Posterior vena cava (tissue), 2 donors: ENCODE data around the gene PER1. TPM values are rescaled to one million over a fixed set of nuclear protein-coding genes. Genes with fewer than 3 reads are reported as not detected.

Experiments used
- DNase-seq: peaks from one replicate; pipeline ENCODE4 v3.0.0-alpha.2; 2020; ENCODE audit warnings: low spot score
- intact Hi-C, 2 donors: fragments of 100-400 bp; cut with DNase I; formaldehyde crosslinking; loops; one replicate each; pipeline versions ENCODE4 v1.14.1 to v1.14.2; 2022 to 2023
- total RNA-seq, 2 donors: library from RNA; stranded (reverse); fragmentation: NEBNext Ultra II Directional; extraction: Animal tissue kit (Norgen Biotek cat#: 25700); gene quantifications; one replicate each; pipeline ENCODE4 v1.2.1, GENCODE V29; 2021
- donor health status: DM: yes; HTN: yes; CAD: no.
- donor health status: DM: yes; HTN: yes; CAD: no.

PER1 gene
- total RNA-seq, 2 donors from 2014 or later = 203 to 206 TPM

DNA sequence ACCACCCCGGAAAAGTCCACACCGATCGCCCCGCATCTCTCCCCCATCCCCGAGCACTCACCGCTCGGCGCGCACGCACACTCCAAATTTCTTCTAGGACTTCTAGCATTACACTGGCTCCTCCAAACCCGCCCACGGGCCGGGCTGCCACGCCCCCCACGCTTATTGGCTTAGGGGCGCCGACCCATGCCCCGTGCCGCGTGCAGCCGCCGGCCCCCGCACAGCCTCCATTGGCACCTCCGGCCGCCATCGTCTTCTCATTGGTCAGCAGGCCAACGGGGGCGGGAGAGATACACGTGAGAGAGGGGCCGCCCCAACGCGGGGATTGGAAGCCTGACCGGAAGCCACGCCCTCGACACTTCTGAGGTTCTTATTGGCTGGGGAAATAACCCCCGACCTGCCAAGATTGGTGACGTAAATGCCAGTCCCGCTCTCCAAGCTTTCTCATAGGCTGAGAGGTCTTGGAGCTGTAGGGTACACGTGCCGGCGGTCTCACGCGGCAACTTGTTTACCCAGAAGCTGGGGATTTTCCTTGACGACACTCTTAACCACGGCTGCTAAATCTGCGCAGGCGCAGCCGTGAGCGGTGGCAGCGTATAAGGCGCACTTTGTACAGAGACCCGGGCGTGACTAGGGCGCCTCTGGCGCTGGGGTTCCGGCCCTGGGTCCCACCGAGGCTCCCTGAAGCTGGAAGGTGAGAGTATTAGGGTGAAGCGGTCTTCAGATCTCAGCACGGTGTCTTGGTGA lies 4.2 kb upstream of the PER1 start:
- intact Hi-C loops = no loop called here
- DNase-seq = peak; percentile 100

DNA sequence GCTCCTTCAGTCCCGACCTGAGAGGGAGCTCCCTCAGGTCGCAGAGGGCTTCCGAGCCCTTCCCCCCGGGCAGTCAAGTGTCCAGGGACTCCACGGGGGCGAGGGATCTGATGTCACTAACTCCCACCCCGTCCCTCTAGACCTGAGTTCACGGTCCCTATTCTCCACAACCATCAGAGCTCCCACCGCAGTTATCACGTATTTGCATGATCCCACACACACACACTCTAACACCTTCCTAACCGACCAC lies 3.7 kb upstream of the PER1 start:
- intact Hi-C loops = no loop called here
- DNase-seq = no peak

DNA sequence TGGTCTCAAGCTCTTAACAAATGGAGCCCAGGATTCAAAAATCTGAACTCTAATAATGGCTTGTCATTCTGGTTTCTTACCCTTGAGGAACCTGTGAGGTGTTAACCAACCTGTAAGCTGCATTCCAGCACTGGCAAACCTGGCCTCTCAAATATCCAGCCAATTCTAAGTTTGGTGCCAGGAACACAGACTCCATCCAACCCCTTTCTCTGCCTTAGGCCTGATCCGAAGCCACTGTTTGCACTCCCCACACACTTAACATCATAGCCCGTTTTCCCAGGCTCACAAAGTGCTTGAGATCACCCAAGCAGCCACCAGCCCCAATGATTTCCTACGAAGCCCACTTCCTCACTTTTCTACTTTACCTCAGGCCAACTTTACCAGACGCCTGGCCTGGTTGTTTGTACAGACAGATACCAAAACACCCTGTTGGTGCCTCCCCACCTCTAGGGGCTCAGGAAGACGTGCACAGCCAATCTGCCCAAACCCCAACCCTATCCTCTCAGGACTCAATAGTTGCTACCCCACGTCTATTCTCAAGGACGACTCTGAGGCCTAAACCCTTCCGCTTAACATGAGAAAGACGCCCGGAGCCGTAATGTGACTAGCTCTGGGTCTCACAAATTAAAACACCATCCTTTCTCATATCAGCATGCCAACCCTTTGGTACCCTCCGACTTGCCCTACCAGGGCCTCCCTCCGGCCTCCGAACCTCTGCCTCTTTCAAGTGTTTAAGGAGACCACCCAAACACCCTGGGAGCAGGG lies 3.2 kb upstream of the PER1 start:
- intact Hi-C loops = no loop called here
- DNase-seq = no peak

DNA sequence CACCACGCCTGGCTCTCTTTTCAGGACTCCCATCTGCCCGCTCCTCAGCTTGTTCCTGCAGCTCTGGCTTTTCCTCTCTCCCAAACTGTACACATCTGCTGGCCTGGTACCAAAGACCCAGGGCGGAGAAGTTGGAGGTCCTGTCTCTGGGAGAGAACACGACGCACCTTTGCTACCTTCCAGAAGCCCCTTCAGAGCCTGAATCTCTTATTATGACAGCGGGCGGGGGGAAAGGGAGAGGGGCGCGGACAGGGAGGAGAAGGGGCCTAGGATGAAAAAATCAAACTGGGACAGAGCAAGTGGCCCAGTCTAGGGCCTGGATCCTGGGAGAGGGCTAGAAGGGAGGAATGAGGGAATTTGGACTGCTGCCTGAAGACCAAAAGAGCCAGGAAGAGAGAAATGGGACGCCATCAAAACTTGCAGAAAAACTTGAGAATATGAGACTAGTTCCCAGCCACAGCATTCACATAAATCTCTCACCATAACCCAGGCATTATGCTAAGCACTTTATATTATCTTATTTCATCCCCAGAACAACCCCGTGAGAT lies 2.5 kb upstream of the PER1 start:
- intact Hi-C loops = no loop called here
- DNase-seq = no peak

- DNase-seq = peak; percentile 100
- intact Hi-C loops = no loop called here
These were observed 1.9 kb upstream of the PER1 start for GRCh38 chr17:8153957-8154607.

DNA sequence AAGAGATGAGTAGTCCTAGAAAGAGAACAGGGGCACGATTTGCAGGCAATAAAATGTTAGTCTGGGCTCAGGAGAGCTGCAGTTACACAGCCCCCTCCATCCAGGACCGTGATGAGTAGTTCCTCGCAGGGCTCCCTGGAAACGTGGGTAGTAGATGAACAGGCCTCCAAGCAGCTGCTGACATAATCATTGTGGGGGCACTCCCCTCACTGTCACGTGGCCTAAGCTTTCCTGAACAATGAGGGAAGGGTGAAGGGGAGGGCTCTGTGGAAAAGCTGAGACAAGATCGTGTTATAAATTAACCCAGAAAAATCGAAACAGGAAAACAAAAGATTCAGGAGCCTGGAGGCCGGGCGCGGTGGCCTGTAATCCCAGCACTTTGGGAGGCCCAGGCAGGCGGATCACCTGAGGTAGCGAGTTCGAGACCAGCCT lies 1.3 kb upstream of the PER1 start:
- intact Hi-C loops = no loop called here
- peak; percentile 95 for DNase-seq

DNA sequence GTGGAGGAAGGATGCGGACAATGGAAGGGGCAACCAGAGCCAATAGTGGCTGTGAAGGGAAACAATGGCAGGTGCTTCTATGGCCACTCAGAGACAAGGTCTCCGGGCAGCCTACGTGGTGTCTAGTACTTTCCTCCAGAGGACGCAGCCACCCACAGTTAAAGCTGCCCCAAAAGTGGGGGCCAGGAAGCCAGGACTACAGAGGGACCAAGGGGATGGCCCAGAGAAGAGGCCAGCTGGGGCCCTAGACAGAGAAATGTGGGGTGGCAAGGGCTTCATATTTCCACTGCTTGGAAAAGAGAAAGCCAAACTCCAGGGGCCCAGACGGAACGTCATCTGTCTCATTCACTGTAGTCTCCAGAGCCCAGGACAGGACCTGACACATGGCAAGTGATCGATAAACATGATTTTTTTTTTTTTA lies 837 bp upstream of the PER1 start:
- DNase-seq = no peak
- intact Hi-C loops = no loop called here

GRCh38 chr17:8151641-8152111 lies 528 bp downstream of the PER1 start:
- intact Hi-C loops = no loop called here
- peak; percentile 97 for DNase-seq

GRCh38 chr17:8151120-8151640 lies 1.0 kb downstream of the PER1 start:
- intact Hi-C loops = no loop called here
- peak; percentile 99 for DNase-seq

GRCh38 chr17:8150194-8151119 lies 1.7 kb downstream of the PER1 start:
- DNase-seq = no peak
- intact Hi-C loops = no loop called here

DNA sequence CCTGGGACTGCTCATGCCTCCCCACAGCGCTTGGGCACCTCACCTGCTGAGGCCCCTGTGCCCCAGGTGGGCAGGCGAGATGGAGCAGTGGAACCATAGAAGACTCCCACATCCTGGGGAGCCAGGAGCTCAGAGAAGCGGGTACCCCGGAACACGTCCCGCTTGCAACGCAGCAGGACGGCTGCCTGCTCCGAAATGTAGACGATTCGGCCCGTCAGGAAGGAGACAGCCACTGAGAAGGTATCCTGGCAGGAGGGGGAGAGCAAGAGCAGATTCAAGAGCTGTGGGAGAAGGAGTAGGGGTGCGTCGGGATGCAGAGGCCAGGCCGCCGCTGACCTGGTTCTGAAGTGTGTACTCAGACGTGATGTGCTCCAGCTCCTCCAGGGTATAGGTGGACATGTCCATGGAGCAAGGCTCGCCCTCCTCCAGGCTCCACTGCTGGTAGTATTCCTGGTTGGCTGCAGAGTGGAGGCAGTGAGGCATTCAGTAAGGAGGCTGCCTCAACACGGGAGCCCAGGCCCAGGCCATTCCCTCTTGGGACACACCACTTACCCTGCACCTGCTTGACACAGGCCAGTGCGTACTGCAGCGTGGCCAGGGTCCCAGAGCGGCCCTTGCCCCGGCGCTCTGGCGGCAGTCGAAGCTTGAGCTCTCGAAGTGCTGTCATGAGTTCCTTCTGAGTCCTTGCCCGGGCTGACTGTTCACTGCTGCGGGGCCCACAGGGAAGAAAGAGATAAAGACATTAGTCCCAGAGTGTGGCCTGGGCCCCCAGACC lies 2.6 kb downstream of the PER1 start:
- intact Hi-C loops = loop anchor here in 1 of 2 donors (5.0 kb wide), 1 partner anchor 917 kb away; the partner anchor contains the start of gene DVL2
- peak; percentile 79 for DNase-seq

GRCh38 chr17:8148560-8148959 lies 3.6 kb downstream of the PER1 start:
- DNase-seq = no peak
- intact Hi-C loops = loop anchor here in 1 of 2 donors (5.0 kb wide), 1 partner anchor 916 kb away; the partner anchor contains the start of gene DVL2

DNA sequence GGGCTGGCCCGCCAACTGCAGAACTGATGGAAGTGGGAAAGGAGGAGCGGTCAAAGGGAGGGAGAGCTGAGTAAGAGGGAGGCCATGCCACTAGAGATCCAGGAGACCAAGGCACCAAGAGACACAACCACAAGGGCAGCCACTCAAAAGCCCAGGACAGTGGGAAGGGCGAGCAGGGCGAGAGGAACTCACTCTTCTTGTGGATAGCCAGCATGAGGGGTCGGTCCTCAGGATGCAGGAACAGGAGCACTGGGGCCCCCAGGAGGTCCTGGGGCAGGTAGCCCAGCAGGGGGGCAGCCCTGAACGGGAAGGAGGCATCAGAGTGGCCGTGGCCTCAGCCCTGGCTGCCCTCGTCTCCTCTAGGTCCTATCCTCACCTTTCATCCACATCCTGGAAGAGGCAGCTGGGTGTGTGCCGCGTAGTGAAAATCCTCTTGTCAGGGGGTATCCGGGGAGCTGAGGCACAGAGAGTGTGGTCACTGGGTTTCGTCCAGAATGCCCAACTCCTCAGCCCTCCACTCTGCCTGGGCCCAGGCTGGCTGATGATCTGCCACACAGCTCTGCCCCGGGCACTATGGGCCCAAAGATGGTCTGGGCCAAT lies 4.3 kb downstream of the PER1 start:
- intact Hi-C loops = loop anchor here in 1 of 2 donors (5.0 kb wide), 1 partner anchor 916 kb away; the partner anchor contains the start of gene DVL2
- DNase-seq = no peak

- DNase-seq = peak; percentile 81
- intact Hi-C loops = loop anchor here in 1 of 2 donors (5.0 kb wide), 1 partner anchor 915 kb away; the partner anchor contains the start of gene DVL2
These were observed 4.9 kb downstream of the PER1 start for GRCh38 chr17:8147141-8147804.

DNA sequence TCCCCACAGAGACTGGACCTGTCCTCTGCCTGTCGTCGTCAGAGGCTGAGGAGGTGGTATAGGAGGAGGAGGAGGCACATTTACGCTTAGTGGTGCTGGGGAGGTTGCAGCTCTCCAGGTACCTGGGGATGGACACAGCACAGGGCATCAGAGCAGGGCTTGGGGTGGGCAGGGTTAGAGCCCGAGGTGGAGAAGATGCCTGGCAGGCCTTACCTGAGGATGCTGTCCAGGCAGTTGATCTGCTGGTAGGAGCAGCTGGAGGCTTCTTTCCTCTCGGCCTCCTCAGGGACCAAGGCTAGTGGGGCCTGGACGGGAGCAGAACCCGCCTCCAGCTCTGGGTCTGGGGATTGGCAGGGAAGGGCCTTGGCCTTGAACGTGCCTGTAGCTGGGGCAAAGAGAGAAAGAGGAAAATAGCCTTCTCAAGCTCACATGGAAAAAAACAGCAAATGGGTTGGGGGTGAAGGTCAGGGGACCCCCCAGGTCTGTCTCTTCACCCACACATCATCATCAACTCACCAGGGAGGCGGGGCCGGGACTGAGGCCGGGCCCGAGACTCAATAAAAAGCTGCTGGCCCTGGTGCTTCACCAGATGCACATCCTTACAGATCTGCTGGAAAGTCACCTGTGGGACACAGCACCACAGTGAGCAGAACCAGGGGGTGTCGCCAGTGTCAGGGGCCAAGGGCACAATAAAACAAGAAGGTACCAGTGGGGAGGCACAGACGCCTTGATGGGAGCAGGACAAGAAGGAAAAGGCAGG lies 5.6 kb downstream of the PER1 start:
- intact Hi-C loops = loop anchor here in 1 of 2 donors (5.0 kb wide), 1 partner anchor 914 kb away; the partner anchor contains the start of gene DVL2
- no peak for DNase-seq

- intact Hi-C loops = loop anchor here in 1 of 2 donors (5.0 kb wide), 1 partner anchor 914 kb away; the partner anchor contains the start of gene DVL2
- no peak for DNase-seq
These were observed 6.4 kb downstream of the PER1 start for GRCh38 chr17:8145811-8146210.
